WERI-Rb-1 (cell line): ENCODE results near the gene HMG20A.

Source experiments
- DNase-seq: peaks from one replicate; pipeline ENCODE4 v3.0.0-alpha.2; 2020
- H3K27ac ChIP-seq: fragments of 250-450 bp; sonication (Bioruptor Pico); 2 replicates; pipeline ENCODE4 v1.5.1; 2020; ENCODE audit warnings: mild to moderate bottlenecking, moderate library complexity
- H3K27me3 ChIP-seq: fragments of 250-450 bp; sonication (Bioruptor Pico); 2 replicates; pipeline ENCODE4 v1.5.1; 2021; ENCODE audit warnings: mild to moderate bottlenecking, low read depth, moderate library complexity; ENCODE audit not compliant: insufficient read depth, severe bottlenecking
- H3K36me3 ChIP-seq: fragments of 250-450 bp; sonication (Bioruptor Pico); 2 replicates; pipeline ENCODE4 v1.5.1; 2020; ENCODE audit warnings: mild to moderate bottlenecking, moderate library complexity
- H3K4me3 ChIP-seq: 2 replicates; pipeline ENCODE4 v1.5.1; 2011; ENCODE audit warnings: low read depth, mild to moderate bottlenecking, control low read depth, low read length
- H3K9me3 ChIP-seq: fragments of 250-450 bp; sonication (Bioruptor Pico); 2 replicates; pipeline ENCODE4 v1.5.1; 2021; ENCODE audit warnings: mild to moderate bottlenecking, moderate library complexity; ENCODE audit not compliant: severe bottlenecking
- CTCF ChIP-seq: IDR thresholded peaks from 2 replicates; pipeline ENCODE4 v1.5.1; 2011; ENCODE audit warnings: low read depth, mild to moderate bottlenecking, control low read depth, inconsistent platforms, low read length

Gene HMG20A

GRCh38 chr15:77426871-77427270 lies 6.2 kb downstream of the HMG20A start:
- Histone ChIP-seq H3K27me3 (no peaks in the 10 kb centered on the region), H3K27ac (no peak overlapping the region), H3K9me3 (no peaks in the 10 kb centered on the region), H3K4me3 (no peak overlapping the region), H3K36me3 (no peaks in the 10 kb centered on the region)
- DNase-seq: no peak
- TF ChIP-seq CTCF: no peak

GRCh38 chr15:77430213-77430612 lies 9.5 kb downstream of the HMG20A start:
- Histone ChIP-seq H3K9me3 (no peaks in the 10 kb centered on the region), H3K4me3 (no peak overlapping the region), H3K27me3 (no peaks in the 10 kb centered on the region), H3K36me3 (no peaks in the 10 kb centered on the region), H3K27ac (no peak overlapping the region)
- TF ChIP-seq CTCF: no peak
- no peak for DNase-seq

GRCh38 chr15:77430652-77431051 lies 10.0 kb downstream of the HMG20A start:
- no peaks in the 10 kb centered on the region for H3K36me3 ChIP-seq
- no peak for TF ChIP-seq CTCF
- no peak overlapping the region for H3K4me3 ChIP-seq
- no peak for DNase-seq
- H3K27me3 ChIP-seq: no peaks in the 10 kb centered on the region
- H3K9me3 ChIP-seq: no peaks in the 10 kb centered on the region
- no peak overlapping the region for H3K27ac ChIP-seq

GRCh38 chr15:77436822-77437221 lies 16.1 kb downstream of the HMG20A start:
- no peak for TF ChIP-seq CTCF
- no peak for DNase-seq
- H3K27ac ChIP-seq: no peak overlapping the region
- no peaks in the 10 kb centered on the region for H3K9me3 ChIP-seq
- H3K4me3 ChIP-seq: no peak overlapping the region
- H3K27me3 ChIP-seq: no peaks in the 10 kb centered on the region
- no peaks in the 10 kb centered on the region for H3K36me3 ChIP-seq

GRCh38 chr15:77437264-77437663 lies 16.6 kb downstream of the HMG20A start:
- H3K4me3 ChIP-seq: no peak overlapping the region
- H3K9me3 ChIP-seq: no peaks in the 10 kb centered on the region
- TF ChIP-seq CTCF: no peak
- DNase-seq: no peak
- no peaks in the 10 kb centered on the region for H3K27me3 ChIP-seq
- H3K36me3 ChIP-seq: no peaks in the 10 kb centered on the region
- no peak overlapping the region for H3K27ac ChIP-seq

GRCh38 chr15:77440378-77440999 lies 19.8 kb downstream of the HMG20A start:
- no peak for DNase-seq
- no peak overlapping the region for H3K27ac ChIP-seq
- H3K4me3 ChIP-seq: no peak overlapping the region
- no peaks in the 10 kb centered on the region for H3K27me3 ChIP-seq
- no peaks in the 10 kb centered on the region for H3K36me3 ChIP-seq
- no peaks in the 10 kb centered on the region for H3K9me3 ChIP-seq
- TF ChIP-seq CTCF: no peak
